Right ventricle myocardium inferior (tissue), 1 donor: ENCODE data around the gene KLHL12. TPM values are rescaled to one million over a fixed set of nuclear protein-coding genes. Genes with fewer than 3 reads are reported as not detected.
"Not testable (repeated sequence)": the region's sequence is repeated elsewhere in the genome, so short reads cannot be mapped to it uniquely, and the experiment has no call there.

Source experiments
- ATAC-seq: fragments of 200-7000 bp; cut with Tn5 transposase; one replicate; pipeline ENCODE4 v1.9.1; 2020; ENCODE audit warnings: mild to moderate bottlenecking, moderate library complexity
- DNase-seq: peaks from one replicate; pipeline ENCODE4 v3.0.0; 2021; ENCODE audit errors: missing footprints
- intact Hi-C: fragments of 100-400 bp; cut with DNase I; formaldehyde crosslinking; loops from one replicate; pipeline ENCODE4 v1.11.0; 2022
- total RNA-seq: library from RNA; stranded (reverse); fragmentation: NEBNext Ultra II Directional; extraction: Animal tissue kit (Norgen Biotek cat#: 25700); gene quantifications from one replicate; pipeline ENCODE4 v1.2.1, GENCODE V29; 2021
- donor health status: DM: no; HTN: yes; CAD: no; lungs with severe emphysema.

The KLHL12 gene
- total RNA-seq, 1 donor from 2014 or later, result 19.3 TPM

- DNase-seq, result no peak
- no peak for ATAC-seq
- intact Hi-C loops, result no loop called here
These were observed 27.2 kb upstream of the KLHL12 start for GRCh38 chr1:202954057-202954745.

GRCh38 chr1:202953392-202953791 lies 26.4 kb upstream of the KLHL12 start:
- no peak for ATAC-seq
- DNase-seq, result no peak
- intact Hi-C loops, result no loop called here

GRCh38 chr1:202952818-202953217 lies 25.8 kb upstream of the KLHL12 start:
- ATAC-seq (peak; percentile 63), DNase-seq (no peak)
- intact Hi-C loops, result no loop called here

- DNase-seq (no peak), ATAC-seq (no peak)
- intact Hi-C loops, result no loop called here
These were observed 25.1 kb upstream of the KLHL12 start for GRCh38 chr1:202952099-202952498.

GRCh38 chr1:202951437-202951836 lies 24.4 kb upstream of the KLHL12 start:
- DNase-seq (no peak), ATAC-seq (no peak)
- intact Hi-C loops, result no loop called here

GRCh38 chr1:202945483-202945882 lies 18.4 kb upstream of the KLHL12 start:
- intact Hi-C loops, result no loop called here
- no peak for ATAC-seq
- no peak for DNase-seq

- intact Hi-C loops, result no loop called here
- ATAC-seq, result no peak
- no peak for DNase-seq
These were observed 17.4 kb upstream of the KLHL12 start for GRCh38 chr1:202944438-202944921.

- DNase-seq, result no peak
- intact Hi-C loops, result no loop called here
- ATAC-seq, result no peak
These were observed 15.4 kb upstream of the KLHL12 start for GRCh38 chr1:202942426-202942825.

- ATAC-seq (no peak), DNase-seq (no peak)
- intact Hi-C loops, result no loop called here
These were observed 14.3 kb upstream of the KLHL12 start for GRCh38 chr1:202941372-202941771.

- DNase-seq (no peak), ATAC-seq (no peak)
- intact Hi-C loops, result no loop called here
These were observed 13.5 kb upstream of the KLHL12 start for GRCh38 chr1:202940561-202940960.

- DNase-seq (no peak), ATAC-seq (no peak)
- intact Hi-C loops, result no loop called here
These were observed 11.4 kb upstream of the KLHL12 start for GRCh38 chr1:202938287-202938925.

GRCh38 chr1:202936409-202936808 lies 9.4 kb upstream of the KLHL12 start:
- intact Hi-C loops, DNase-seq: not testable (repeated sequence)

GRCh38 chr1:202935844-202936243 lies 8.8 kb upstream of the KLHL12 start:
- ATAC-seq, result no peak
- intact Hi-C loops, result no loop called here

More at GRCh38 chr1:202936409-202936808, 9.4 kb upstream of the KLHL12 start:
- not testable (repeated sequence) for ATAC-seq

GRCh38 chr1:202934755-202935154 lies 7.7 kb upstream of the KLHL12 start:
- intact Hi-C loops, result no loop called here
- no peak for DNase-seq
- ATAC-seq, result no peak

More at GRCh38 chr1:202935844-202936243, 8.8 kb upstream of the KLHL12 start:
- DNase-seq, result no peak

GRCh38 chr1:202932476-202932875 lies 5.4 kb upstream of the KLHL12 start:
- ATAC-seq (no peak), DNase-seq (no peak)
- intact Hi-C loops, result no loop called here

GRCh38 chr1:202923533-202923932 lies 3.5 kb downstream of the KLHL12 start:
- intact Hi-C loops, result no loop called here
- DNase-seq (no peak), ATAC-seq (no peak)

GRCh38 chr1:202919615-202920014 lies 7.4 kb downstream of the KLHL12 start:
- DNase-seq (no peak), ATAC-seq (no peak)
- intact Hi-C loops, result no loop called here

GRCh38 chr1:202915146-202915545 lies 11.9 kb downstream of the KLHL12 start:
- intact Hi-C loops, result no loop called here
- no peak for DNase-seq
- no peak for ATAC-seq

- intact Hi-C loops, ATAC-seq, DNase-seq: not testable (repeated sequence)
These were observed 14.6 kb downstream of the KLHL12 start for GRCh38 chr1:202912476-202912875.

- intact Hi-C loops, result no loop called here
- ATAC-seq, result no peak
- no peak for DNase-seq
These were observed 17.5 kb downstream of the KLHL12 start for GRCh38 chr1:202909494-202909893.
